ENCODE data around the gene NT5C2.
"Not testable (repeated sequence)": the region's sequence is repeated elsewhere in the genome, so short reads cannot be mapped to it uniquely, and the experiment has no call there.

The NT5C2 gene

DNA sequence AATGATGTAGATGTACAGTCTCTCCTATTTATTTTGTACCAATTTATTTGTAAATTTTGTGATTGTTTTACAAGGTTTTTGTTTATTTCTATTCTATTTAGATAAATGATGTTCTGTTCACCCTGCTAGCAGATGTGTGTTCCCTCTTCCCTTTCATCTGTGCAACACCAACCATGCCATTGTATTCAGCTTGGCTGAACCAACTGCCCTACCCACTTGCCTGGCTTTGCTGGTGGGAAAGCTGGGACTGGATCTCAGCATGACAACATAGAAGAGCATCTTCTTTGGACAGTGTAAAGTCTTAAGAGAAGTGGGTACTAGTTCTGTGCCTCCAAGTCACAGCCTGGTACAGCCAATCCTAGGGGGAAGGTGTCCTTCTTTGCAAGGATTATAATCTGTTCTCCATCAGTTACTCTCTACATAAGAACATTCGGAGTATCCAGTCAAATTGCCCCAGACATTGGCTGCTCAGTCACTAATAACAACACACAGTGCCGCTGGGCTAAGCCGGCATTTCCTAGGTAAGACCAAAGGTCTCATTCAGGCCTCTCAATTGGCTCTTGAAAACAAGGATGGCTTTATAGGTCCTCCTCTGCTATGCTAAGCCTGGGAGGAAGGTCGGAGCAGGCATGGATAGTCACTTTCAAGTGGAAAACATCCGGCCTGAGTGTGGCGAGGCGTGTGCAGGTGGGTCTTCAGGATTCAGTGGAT, 109.7 kb downstream of the NT5C2 start:
- no peak for DNase-seq

- DNase-seq = no peak
These were observed 110.4 kb downstream of the NT5C2 start for GRCh38 chr10:103082683-103083082.

DNA sequence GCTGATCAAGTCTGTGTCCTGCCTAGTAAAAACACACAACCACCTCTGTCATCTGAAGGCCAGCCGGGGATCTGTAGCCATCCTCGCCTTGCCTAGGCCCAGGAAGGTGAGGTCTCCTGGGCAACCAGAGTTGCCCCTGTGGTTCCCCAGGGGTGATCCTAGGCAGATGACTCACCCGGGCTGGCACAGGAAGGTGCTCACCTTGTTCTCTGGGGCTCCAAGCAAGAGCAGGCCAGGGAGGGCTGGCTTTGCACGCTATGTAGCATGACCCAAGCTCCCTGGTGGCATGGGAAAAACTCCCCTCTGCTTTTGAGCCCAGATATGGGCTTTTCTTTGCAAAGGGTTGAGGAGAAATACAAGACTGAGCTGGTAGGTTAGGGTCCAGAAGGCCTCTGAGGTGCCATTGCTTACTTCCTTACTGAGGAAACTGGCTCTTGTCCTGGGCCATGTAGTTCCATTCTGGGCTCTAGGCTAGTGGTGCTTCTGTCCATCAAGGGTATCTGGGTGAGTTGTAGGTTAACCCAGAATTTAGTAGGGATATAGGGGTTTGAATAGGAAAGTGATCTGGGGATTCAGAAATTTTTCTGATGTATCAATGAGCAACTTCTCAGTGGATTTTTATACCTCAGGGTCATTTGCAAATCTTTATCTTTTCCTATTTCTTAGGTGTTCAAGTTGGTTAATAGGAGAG, 112.0 kb downstream of the NT5C2 start:
- DNase-seq = no peak

DNA sequence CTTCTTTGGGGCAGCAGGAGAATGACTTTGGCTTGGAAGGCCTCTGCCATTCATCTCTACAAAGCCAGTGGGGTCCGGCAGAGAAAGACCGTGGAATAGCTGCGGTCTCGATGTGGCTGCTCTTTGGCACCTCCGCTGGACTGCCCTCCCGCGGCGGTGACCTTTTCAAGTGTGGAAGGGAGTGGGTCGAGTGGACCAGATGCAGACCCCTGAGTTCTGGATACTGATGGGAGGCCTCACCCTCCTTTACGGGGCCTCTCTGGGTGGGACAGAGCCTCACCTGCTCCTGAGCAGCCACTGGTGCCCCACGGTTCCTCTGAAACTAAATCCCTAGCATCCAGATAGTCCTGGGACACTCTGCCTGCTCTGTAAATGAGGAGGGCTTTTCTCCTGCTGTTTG, 113.1 kb downstream of the NT5C2 start:
- DNase-seq = no peak

DNA sequence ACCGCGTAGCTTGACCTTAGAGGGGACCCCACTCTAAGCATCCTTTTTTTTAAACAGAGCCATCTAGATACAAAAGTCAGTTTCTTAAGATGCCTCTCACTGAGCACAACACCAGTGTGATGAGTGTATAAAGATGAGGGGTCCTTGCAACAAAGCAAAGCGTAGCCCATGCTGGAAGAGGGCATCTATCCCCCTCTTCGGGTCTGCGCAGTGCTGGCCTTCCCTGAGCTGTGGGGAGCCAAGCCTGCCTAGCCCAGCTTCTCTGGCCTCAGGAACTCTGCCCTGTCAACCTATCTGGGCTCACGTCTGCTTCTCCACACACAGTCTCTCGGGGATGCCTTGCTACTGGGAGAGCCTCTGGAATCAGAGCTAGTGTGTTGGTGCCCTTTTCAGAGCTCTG, 114.0 kb downstream of the NT5C2 start:
- no peak for DNase-seq

DNA sequence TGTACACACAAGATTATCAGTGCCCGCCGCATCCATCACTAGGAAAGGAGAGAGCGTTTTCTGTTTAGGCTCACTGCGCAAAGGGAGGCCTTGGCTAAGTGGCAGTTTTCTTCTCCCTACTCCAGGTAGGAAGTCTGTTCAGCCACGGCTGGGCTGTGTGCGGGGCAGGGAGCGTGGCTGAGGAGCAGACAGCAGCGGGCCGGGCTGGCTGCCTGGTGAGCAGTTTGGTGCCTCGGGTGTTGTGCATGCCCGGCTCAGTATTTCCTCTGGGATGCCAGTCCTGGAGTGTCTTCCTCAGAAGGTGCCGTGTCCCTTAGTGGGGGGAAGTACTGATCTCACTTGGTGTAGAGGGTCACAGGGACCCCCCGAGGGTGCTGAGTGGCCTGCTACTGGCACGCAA, 114.4 kb downstream of the NT5C2 start:
- no peak for DNase-seq

- DNase-seq = no peak
These were observed 114.8 kb downstream of the NT5C2 start for GRCh38 chr10:103078309-103078615.

GRCh38 chr10:103077491-103078308, 115.4 kb downstream of the NT5C2 start:
- DNase-seq = no peak

GRCh38 chr10:103077020-103077419, 116.1 kb downstream of the NT5C2 start:
- DNase-seq = no peak

DNA sequence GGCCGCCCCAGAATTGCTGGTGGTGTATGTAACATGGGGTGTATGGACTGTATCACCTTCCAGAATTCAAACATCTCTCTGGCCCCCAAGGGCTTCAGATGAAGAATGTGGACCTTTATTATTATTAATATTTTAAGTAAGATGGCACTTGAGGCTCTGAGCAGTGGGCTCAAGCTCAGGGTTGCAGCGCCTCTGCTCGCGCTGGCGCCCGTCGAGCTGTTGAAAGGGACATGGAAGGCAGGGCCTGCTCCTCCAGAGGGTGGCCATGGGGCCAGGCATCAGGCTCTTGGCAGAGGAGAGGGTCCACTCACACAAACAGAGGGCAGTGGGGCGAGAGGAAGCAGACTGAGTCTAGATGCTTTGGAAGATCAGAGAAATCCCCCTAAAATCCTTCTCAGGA, 120.2 kb downstream of the NT5C2 start:
- DNase-seq = no peak

GRCh38 chr10:103072276-103072675, 120.8 kb downstream of the NT5C2 start:
- DNase-seq = no peak

DNA sequence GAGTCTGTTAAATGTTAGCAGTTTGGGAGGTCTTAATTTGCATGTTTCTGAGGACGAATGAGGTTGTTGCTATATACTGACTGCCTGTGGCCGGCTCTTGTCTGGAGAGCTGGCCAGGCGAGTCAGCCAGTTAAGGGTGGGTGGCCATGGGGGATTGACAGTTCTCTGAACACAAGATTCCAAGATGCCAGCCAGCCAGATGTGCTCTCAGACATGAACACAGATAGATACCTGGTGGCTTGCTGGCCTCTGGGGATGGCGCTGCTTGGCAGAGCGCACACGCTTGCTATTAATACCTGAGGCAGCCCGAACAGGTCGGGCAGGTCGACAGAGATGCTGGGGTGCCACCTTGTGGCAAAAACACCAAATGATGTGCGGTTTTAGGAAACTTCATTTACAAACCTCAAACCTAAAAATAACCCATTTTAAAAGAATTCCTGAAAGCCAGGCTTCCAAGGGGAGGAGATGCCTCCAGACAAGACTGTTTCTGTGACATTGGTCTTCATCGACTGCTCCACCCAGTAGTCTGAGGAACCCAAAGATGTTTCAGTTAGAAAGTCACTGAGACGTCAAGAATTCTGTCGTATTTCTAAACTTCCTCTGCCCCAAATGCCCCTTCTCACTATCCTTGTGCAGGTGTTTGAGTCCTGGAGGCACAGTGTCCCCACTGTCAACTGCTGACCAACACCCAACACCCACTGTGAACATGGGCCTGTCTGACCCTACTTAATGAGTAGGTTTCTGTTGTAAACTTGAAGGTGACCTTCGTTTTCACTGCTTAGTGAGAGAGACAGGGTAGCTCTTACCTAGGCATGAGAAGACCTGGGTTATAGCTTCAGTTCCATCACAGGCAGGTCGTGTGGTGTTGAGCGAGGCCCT, 123.4 kb downstream of the NT5C2 start:
- peak; percentile 61 for DNase-seq

- DNase-seq = no peak
These were observed 125.1 kb downstream of the NT5C2 start for GRCh38 chr10:103067956-103068355.

DNA sequence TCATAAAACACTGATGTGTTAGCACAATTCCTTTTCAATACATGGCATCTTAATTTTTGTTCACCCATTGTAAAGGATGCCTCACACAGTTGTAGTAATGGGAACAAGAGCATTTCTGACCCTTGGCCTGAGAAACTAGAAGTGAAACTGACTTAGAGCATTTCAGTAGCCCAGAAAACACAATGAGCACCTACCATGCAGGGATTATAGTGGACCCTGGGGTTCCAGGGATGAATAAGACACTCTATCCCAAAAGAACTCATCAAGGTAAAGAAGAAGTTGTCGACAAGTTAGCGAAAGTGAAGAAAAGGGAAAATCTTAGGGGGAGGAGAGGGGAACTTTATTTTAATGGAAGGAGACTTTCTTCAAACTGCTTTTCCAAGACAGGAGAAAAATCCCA, 125.6 kb downstream of the NT5C2 start:
- DNase-seq = no peak

GRCh38 chr10:103067099-103067477, 126.0 kb downstream of the NT5C2 start:
- not testable (repeated sequence) for DNase-seq

GRCh38 chr10:103066141-103067098, 126.7 kb downstream of the NT5C2 start:
- DNase-seq = no peak

GRCh38 chr10:103064956-103065355, 128.1 kb downstream of the NT5C2 start:
- no peak for DNase-seq

DNA sequence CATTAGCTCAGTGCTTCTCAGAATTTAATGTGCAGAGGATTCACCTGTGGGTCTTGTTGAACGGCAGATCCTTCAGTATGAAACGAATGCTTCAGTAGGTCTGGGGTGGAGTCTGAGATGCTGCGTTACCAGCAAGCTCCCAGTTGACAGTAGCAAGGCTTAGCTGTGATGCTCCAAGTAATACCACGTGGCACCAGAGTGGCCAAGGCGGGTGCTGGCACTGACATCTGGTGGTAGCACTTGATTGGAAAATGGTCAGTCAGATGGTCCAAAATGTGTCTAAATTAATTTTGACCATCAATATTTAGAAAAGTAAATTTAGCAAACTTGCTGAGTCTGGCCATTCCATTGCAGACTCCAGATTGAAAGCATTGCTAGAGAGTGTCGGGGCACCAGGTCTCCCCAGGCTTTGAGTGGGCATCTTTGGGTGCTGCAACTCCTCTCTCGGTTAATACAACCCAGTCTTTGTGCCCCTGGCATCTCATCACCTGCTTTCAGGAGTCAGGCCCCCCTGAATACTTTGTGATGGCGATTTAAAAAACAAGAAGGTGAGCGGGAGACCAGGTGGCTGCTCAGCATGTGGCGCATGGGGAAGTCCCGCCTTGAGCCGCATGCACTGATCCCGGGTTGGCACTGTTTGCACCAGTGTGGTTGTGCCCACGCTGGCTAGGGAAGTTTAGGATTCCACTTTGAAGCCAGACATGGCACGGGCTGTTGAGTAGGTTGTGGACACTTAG, 130.1 kb downstream of the NT5C2 start:
- DNase-seq = no peak

DNA sequence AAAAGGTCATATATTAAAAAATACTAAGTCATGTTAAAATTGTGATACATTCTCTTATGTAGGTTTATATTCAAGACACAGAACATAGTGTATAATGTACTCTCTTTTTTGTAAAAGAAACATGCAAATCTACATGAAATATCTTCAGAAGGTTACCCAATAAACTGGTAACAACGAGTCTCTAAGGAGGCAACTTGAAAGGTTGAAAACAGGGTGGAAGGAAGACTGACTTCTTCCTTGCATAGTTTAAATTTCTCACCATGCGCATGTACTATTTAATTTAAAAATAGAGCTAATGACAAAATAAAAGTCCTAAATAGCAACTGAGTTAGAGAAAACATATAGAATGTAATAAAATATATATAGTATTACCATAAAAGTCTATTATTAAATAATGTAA, 132.5 kb downstream of the NT5C2 start:
- no peak for DNase-seq

DNA sequence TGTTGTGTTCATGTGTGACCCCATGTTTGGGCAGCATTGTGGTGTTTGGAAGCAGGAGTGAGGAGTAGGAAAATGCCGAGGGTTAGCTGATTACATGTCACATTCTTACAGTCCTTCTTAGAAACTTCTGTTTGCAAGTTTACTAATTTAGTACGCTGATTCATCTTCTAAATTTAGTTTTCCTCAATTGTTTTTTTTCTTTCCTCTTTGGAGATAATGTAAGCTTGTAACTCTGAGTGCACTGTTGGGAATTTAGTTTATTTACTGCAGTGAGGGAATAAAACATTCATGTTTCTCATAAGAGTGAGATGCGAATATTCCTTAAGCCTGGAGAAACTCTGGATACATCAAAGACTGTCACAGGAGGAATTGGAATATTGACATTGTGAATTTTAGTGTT, 135.0 kb downstream of the NT5C2 start:
- no peak for DNase-seq

GRCh38 chr10:103055105-103055504, 138.0 kb downstream of the NT5C2 start:
- DNase-seq = no peak

Measured in T-helper 9 cell (primary cell).